ENCODE measurements around the gene C10orf71.

Gene C10orf71

DNA sequence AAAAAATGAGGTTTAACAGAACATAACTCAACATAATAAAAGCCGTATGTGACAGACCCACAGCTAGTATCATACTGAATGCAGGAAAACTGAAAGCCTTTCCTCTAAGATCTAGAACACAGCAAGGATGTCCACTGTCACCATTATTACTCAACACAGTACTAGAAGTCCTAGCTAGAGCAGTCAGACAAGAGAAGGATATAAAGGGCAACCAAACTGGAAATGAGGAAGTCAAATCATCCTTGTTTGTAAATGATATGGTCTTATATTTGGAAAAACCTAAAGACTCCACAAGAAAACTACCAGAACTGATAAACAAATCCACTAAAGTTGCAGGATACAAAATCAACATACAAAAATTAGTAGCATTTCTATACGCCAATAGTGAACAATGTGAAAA is 45.9 kb downstream of the C10orf71 start:
- no peak for DNase-seq

DNA sequence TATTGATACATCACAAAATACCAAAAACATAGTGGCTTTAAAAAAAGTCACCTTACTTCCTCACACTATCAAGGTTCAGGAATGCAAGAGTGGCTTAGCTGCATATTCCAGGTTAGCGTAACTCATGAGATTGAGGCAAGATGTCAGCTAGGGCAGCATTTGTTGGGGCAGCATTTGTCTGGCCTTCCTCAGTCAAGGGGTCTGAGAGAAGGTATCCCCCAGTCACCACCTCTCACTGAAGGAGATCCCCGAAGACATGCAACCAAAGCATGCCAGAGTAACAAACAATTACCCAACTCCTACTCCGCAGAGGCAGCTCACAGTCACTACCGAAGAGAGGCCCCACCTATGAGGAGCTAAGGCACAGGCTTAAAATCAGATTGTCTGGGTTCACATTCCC is 48.4 kb downstream of the C10orf71 start:
- DNase-seq: no peak

DNA sequence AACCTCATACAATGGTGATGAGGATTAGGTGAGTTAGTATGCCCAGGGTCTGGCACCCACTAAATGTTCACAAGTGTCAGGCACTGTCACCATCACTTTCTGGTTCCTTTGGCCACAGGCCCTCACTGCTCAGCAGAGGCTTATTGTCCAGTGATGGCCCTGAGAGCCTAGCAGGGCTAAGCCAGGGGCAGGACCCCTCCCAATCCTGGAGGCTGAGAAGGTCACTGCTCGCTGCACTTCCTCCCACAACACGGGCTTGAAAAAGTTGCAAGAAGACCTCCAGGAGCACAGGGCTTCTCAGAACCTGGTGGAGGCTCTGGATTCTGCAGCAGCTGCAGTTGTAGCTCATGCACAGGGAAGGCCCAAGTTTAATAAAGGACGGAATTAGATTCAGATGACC is 48.9 kb downstream of the C10orf71 start:
- no peak for DNase-seq

DNA sequence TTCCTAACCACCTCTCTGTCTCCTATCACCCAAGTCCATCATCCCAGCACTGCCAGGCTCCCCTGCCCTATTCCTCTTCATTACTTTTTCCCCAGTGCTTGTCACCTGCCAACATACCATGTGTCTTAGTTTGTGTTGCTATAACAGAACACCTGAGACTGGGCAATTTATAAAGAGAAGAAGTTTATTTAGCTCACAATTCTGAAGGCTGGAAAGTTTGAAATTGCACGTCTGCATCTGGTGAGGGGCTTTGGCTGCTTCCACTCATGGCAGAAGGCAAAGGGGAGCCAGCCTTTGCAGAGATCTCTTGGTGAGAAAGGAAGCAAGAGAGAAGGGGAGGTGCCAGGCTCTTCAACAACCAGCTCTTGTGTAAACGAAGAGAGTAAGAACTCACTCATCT is 49.6 kb downstream of the C10orf71 start:
- DNase-seq: no peak

DNA sequence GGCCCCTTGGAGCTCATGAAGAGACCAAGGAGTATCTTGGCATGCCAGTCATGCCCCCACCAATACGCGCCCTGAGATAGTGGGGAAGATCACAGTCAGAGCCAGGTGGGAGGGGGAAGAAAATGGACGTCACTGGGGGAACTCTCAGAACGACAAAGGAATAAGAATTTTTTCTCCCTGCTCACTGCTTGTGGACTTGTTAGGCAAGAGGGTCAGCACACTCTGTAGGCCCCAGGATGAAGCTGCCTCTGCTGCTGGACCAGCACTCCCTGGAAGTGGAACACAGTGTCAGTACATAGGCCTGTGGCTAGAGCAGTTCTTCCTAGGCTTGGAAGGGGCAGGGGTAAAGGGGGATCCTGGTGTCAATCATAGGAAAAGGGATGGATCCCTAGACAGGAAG is 50.4 kb downstream of the C10orf71 start:
- DNase-seq: no peak

DNA sequence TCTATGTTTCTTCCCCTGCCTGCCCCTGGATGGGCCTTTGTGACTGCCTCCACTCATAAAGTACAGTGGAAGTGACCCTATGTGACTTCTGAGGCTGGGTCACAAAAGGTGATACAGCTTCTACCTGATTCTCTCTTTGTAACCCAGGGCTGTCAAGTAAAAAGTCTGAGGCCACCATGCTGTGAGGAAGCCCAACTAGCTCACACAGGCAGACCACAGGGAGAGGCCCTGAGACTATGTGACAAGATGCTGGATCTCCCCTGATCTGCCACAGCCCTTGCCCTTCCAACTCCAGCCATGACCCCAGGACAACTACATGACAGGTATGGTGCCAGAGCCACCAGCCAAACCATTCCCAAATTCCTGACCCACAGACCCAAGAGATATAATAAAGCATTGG is 51.2 kb downstream of the C10orf71 start:
- DNase-seq: no peak

DNA sequence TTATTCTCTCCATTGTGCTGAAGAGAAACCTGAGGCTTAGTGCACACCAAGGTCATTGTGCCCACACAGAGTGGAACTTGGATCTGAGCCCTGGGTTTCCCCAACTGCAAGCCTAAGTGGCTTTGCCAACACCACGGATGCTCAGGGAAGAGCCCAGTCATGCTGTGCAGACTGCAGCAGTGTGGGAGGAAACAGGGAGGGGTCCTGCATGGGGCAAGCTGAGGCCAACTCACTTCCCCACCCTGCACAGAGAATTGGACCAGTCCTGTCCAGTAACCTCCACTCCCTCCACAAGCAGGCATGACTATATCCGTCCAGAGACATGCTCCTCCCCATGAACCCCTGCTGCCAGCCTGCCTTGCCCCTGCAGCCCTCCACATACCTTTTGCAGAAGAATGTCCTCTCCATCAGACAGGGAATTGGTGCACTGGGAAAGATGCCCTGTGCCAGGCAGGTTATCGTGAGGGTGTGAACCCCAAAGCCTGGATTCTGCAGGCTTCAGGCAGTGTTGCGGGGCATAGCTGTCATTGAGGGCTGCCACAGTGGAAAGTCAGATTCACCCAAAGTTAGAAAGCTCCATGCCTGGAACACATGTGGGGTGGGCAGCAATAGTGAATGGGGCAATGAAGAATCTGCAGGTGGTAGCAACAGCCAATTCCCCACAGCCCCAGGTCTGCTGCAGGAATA is 52.0 kb downstream of the C10orf71 start:
- DNase-seq: no peak

DNA sequence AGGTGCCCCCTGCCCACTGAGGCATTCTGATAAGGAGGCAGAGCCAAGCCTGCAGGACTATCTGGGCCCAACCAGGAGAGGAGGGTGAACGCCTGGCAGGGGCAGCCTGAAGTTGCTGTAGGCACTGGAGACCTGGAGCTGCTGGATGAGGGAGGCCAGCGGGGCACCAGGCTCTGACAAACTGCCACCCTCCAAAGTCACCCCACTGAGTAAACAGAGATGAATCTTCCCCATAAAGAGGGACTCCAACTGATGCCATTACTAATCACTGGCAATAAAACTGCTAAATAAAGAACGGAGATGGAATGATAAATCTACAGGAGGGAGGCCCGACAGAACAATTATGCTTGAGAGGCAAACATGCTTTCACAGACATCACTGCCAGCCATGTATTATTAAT is 52.7 kb downstream of the C10orf71 start:
- DNase-seq: no peak

DNA sequence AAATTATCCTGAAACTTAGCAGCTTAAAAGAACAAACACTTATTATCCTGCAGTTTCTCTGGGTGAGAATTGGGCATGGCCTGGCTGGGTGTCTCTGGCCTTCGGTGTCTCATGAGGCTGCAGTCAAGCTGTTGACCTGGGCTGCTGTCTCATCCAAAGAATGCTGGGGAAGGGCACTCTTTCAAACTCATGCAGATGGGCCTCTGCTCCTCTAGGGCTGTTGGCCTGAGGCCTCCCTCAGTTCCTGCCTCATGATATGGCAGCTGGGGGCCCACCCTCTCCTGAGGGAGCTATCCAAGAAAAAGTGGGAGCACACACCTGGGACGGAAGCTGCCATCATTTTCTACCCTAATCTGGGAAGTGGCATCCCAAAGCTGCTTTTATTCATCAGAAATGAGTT is 53.4 kb downstream of the C10orf71 start:
- no peak for DNase-seq

DNA sequence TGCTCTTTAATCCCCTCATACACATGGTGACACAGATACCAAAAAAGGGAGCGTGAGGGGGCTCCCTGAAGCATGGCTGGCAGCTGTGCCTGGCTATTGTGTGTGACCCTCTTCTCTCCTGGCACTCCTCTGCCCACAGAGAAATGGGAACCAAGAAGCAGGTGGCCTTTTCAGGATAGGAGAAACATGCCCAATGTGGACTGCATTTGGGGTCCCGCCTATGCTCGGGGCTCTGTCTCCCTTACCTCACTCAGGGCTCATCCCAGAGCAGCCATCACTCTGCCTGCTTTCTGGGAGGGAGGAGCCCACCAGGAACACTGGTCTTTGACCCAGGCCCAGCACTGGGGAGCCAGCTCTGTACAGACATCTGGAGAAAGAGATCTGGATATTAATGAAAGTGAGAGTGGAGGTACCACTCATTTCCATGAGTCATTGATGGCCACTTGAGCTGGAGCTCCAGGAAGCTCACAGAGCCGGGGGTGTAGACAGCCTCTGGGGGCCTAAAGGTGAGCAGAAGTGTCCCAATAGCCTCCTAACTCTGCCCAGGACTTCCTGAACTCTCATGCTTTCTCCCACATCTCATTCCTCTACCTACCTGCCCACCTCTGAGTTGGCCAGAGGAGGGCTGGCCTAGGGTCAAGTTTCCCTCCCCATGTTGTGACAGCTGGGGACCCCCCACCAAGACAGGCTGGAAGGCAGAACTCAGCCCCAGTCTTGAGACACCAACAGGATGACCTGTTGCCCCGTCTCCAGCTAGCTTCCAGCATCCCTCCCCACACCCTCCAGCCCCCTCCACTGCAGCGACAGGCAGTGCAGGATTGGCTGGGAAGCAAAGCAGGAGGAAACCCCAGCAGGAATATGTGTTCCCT is 54.3 kb downstream of the C10orf71 start:
- no peak for DNase-seq

DNA sequence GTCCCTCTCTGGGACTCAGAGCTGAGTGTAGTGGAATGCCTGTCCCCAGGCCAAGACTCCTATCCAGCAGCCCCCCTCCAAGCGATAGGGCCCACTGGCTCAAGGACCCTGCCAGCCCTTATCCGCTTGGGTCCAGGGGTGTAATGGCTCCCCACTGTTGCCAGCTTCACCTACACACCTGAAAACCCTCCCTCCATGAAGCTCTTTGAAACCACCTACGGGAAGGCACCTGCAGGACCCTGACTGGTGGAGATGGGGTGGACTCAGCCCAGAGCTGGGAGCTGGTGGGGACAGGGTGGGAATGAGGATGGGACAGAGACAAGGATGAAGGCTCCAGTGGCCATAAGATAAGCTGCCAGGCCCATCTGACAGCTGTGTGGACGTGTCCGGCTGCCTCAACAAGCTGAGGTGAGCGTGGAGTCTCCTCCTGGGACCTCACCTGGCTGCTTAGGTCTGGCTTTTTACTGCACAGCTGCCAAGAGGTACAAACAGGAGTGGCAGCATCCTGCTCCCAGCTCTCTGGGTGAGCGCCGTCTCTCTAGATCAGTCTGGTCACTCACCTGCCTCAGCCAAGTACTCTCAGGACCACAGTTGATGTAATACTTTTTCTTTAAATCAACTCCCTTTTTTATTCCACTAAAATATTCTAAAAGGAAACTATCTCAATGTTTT is 55.1 kb downstream of the C10orf71 start:
- no peak for DNase-seq

DNA sequence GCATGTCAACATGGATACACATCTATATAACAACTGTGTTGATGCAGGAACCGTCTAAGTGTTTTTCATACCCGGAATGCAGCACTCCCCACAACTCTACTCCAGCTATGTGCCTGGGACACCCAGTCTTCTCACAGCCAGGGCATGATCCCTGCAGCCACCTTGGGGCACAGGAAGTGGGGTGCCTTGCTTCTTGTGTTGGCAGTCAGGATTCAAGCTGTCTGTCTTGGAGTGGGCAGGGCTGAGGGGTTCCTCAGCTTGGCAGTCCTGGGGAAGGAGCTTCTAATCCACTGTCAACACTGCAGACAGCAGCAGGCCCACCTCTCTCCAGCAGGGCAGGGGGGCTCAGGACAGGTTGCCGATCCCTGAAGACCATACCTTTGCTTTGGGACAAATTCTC is 55.6 kb downstream of the C10orf71 start:
- no peak for DNase-seq

DNA sequence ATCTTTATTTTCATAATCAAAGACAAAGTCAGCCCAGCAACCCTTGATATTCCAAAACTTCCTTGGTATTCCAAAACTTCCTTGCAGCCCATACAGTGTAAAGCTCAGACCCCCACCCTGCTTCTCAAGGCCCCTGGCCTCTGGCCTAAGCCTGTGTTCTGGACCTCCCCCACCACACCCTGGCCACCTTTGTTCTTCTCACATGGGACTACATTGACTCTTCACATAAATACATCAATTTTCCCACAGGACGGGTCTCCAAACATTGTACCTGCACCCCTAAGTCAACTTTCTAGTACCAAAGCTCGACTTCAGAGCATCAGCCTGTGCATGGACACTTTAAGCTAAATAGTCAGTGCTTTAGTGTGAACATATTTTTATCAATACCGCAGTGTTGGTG is 56.3 kb downstream of the C10orf71 start:
- no peak for DNase-seq

DNA sequence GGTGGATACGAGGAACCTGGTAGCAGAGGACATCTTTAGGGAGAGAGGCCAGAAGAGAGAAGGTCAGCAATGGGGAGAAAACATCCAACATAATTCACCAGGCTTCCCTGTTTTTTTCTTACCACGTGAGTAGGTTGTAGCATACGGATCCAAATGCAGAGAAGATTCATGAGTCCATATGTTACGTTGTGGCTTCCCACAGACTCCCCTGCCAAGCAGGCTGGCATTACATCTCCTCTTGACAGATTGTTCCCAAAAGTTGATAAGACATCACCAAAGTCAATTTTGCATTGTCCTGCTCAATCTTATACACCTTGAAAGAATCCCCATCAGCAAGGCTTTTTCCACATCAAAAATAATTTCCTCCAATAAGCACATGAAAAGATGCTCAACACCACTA is 57.2 kb downstream of the C10orf71 start:
- DNase-seq: no peak

DNA sequence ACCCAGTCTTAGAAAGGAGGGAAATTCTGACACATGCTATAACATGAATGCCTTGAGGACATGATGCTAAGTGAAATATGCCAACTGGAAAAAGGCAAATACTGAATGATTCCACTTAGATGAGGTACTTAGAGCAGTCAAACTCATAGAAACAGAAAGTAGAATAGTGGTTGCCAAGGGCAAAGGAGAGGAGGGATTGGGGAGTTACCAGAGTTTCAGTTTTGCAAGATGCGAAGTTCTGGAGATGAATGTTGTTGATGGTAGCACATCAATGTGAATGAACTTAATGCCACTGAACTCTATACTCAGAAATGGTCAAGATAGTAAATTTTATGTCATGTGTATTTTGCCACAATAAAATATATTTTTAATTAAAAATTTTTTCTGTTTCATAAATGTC is 58.0 kb downstream of the C10orf71 start:
- DNase-seq: no peak

DNA sequence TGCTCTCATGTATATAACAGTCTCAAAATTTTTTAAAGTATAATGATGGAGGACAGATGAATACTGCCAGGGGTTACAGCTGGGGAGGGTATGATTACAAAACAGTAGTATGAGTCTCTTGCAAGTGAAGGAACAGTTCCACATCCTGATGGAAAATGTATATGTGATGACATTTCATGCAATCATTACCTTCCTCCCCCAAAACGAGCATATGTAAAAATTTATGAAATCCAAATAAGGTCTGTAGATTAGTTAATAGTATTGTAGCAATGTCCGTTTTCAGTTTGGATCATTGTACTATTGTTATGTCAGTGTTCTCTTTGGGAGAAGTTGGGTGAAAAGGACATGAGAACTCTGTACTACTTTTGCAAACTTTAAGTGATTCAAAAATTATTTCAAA is 58.9 kb downstream of the C10orf71 start:
- DNase-seq: no peak

DNA sequence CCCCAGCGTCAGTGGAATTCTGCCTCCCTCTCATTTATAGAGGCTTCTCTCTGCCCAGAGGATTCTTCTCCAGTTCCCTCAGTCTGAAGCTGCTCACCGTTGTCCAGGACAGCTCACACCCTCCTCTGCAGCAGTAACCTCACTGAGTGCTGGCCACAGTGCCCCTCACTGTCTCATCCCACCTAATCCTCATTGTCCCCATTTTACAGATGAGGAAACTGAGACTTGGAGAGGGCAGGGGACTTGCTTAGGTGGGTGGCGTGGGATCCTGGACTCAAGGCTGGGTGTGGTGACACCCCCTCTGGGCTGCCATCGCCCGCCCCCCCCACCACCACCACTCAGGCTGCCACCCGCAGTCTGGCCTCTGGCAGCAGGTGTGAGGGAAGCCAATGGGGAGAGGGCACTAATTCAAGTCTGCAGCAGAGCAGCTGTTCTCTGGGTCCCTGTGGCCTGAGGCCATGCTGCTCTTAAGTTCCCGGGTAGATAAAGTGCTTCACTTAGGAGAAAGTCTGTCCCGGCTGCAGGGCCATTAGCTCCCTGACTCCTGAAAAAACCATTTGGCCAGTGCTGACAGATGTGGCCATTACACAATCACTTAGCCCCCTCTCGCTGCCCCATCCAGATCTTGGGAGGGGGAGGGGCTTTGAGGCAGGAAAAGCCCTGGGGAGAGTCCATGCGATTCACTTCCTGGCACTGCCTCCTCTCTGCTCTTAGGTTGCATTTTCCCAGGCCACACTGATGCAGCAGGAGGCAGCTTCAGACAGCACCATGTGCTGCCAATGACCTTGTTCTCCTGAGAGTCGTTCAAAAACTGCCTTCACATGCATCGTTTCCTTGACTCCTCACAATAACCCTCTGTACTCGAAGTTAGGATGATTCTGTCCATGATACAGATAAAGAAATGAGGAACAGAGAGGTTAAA is 60.6 kb downstream of the C10orf71 start:
- DNase-seq: no peak

DNA sequence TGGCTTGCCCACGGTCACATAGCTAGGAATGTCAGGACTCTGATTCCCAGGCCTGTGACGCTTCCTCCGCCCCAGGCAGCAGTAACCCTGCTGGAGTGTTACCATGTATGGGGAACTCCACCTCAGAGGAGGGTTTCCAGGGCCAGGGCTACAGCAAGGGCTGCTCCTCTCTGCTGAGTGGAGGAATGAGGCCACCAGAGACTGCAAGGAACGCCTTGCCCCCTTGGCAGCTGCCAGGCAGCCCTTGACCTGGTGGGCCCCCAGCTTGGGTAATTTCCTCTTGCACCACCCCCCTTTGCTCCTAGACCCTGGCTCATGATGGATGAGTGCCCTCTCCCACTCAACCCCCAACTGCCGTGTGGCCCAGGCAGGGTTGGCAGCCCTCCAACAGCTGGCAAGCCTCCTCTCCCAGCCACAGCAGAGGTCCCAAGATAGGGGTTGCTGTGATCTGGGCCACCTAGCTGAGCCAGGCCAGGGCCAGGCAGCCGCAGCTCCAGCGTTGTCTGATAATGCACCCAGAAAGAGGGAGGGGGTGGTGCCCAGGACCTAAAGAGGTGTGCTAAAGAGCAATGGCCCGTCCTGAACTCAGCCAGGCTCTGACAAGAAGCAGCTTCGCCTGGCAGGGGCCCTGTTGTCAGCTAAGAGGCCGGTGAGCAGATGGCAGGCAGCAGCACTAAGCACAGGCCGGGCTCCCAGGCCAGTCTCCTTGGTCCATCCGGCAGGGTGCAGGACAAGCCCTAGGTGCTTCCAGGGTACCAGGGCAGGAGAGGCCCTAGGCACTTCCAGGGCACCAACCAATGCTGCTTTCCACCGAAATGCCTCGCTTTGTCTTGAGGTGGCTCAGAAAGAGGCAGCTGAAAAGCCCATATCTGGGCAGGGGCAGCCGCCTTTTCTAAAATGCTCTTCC is 61.6 kb downstream of the C10orf71 start:
- DNase-seq: no peak

DNA sequence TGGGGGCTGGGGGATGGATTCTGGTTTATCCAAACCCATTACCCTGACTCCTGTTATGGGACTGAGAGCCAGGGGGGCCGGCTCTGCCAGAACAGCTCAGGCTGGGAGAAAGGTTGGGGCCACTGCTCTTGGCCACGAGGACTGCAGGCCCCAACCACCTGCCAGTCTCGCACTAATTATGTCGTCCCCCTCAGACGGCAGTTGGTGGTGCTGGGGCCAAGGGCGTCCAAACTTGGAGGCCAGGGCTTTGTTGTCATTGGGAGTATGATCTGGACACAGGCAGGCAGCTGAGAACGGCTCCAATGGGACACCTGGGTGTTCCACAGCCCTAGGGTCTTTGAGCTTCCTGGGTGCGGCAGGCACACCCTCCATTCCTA is 62.2 kb downstream of the C10orf71 start:
- no peak for DNase-seq

DNA sequence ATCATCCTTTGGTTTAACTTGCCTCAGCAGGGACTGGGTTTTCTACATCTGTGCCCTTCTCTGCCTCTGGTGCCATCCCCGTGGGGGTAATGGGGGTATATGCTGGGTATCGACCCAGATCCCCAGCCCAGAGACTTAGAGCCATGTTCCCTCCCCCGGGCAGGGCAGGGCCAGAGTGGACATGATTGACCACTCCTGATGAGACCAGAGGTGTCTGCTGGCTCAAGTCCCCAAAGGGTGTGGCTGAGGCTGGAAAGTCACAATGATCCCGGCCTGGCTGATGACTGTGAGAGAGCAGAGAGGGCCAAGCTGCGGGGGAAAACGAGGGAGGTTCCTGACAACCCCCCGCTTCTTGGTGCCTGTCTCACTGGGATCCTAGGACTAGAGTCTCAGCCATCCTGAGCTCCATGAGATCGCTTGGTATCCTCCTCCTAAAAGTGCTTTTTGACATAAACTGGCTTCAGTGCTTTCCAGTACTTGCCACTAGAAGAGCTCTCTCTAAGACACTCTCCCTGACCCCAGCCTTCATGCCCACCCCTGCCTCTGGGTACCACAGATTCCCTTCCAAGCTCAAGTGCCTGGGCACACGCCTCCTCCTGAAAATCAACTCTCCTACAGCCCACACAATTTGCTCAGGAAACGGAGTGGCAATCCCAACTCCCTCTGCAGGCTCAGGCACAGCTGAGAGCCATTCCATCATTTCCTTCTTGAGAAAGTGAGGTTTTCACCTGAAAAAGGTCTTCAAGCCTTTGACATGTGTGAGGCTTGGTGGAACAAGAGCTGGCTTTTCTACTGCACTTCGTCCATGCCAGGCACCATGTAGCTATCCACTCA is 63.0 kb downstream of the C10orf71 start:
- DNase-seq: no peak

Measured in stimulated activated CD4-positive, alpha-beta T cell treated with anti-CD3 and anti-CD28 coated beads, Interleukin-12 subunit alpha, Interleukin-12 subunit beta, amount 100 ng/mL, for 4 hours (primary cell).